Heart left ventricle (tissue), 16 donors: ENCODE results near the gene UBE2E2. TPM values are rescaled to one million over a fixed set of nuclear protein-coding genes. Genes with fewer than 3 reads are reported as not detected.

Experiments used
- ATAC-seq, 4 donors: fragments of 200-7000 bp; cut with Tn5 transposase; one replicate each; pipeline ENCODE4 v1.9.1; 2020 to 2022; ENCODE audit warnings: moderate library complexity in 4 of 4, mild to moderate bottlenecking in 3 of 4, moderate number of reproducible peaks in 1 of 4
- DNase-seq, 5 donors: peaks; one replicate each; pipeline ENCODE4 v3.0.0-alpha.2; 2020
- H3K27ac ChIP-seq, 12 donors: fragments of 200-600 bp; sonication (generic) in 4 of 12; one replicate each; pipeline versions ENCODE4 v1.5.0 to v1.8.0; 2016 to 2022; ENCODE audit warnings: mild to moderate bottlenecking in 2 of 12
- H3K27me3 ChIP-seq, 9 donors: fragments of 200-600 bp; sonication (generic) in 2 of 9; one replicate each; pipeline versions ENCODE4 v1.5.1 to v1.8.0; 2016 to 2022; ENCODE audit warnings: mild to moderate bottlenecking in 3 of 9
- H3K36me3 ChIP-seq, 9 donors: fragments of 200-600 bp; sonication (generic) in 2 of 9; one replicate each; pipeline versions ENCODE4 v1.5.0 to v1.8.0; 2018 to 2022; ENCODE audit warnings: mild to moderate bottlenecking in 2 of 9
- H3K4me1 ChIP-seq, 12 donors: fragments of 200-600 bp; sonication (generic) in 4 of 12; one replicate each; pipeline versions ENCODE4 v1.5.0 to v1.8.0; 2016 to 2022; ENCODE audit warnings: mild to moderate bottlenecking in 3 of 12
- H3K4me3 ChIP-seq, 12 donors: fragments of 200-600 bp; sonication (generic) in 4 of 12; one replicate each; pipeline versions ENCODE4 v1.5.0 to v1.8.0; 2017 to 2022; ENCODE audit warnings: mild to moderate bottlenecking in 9 of 12, moderate library complexity in 4 of 12
- H3K9me3 ChIP-seq, 12 donors: fragments of 200-600 bp; sonication (generic) in 4 of 12; one replicate each; pipeline versions ENCODE4 v1.5.0 to v1.8.0; 2016 to 2022; ENCODE audit warnings: mild to moderate bottlenecking in 1 of 12
- POLR2A ChIP-seq, 2 donors: fragments of 450-650 bp; IDR thresholded peaks; one replicate each; pipeline ENCODE4 v1.6.1; 2017; ENCODE audit warnings: antibody characterized with exemption in 2 of 2, mild to moderate bottlenecking in 2 of 2, moderate library complexity in 2 of 2
- WGBS, 4 donors: extraction: QIAGEN DNeasy Blood & Tissue Kit in 2 of 4; methylation state at CpG; one replicate each; pipeline versions ENCODE4 v1.1.5 to v1.1.7; 2013 to 2018; 5-methylcytosine and 5-hydroxymethylcytosine counted together
- intact Hi-C, 10 donors: fragments of 100-400 bp; cut with DNase I; formaldehyde crosslinking; loops; one replicate each; pipeline versions ENCODE4 v1.11.1 to v1.14.2; 2022
- polyA plus RNA-seq, 2 donors: library from polyadenylated mRNA; stranded (reverse); fragments of 200-250 nt; gene quantifications; one replicate each; pipeline ENCODE4 v1.2.3, GENCODE V29; 2013
- total RNA-seq, 9 donors: library from RNA; depleted of rRNA in 2 of 9; stranded (reverse); fragments of >200 nt in 2 of 9; fragmentation: NEBNext Ultra II Directional in 3 of 9; extraction: Animal tissue kit (Norgen Biotek cat#: 25700) in 3 of 9; gene quantifications; one replicate each; pipeline versions ENCODE4 v1.1.0 to v1.2.4, GENCODE V29; 2016 to 2023
- TF ChIP-seq, protein P1 (sequence below), 12 donors: fragments of 200-600 bp; sonication (generic) in 4 of 12; IDR thresholded peaks; one replicate each; pipeline versions ENCODE4 v1.5.0 to v1.8.0; 2018 to 2022; ENCODE audit warnings: antibody characterized with exemption in 12 of 12, mild to moderate bottlenecking in 5 of 12
- donor health status: ischemic (EF 13 %, LVEDD 7.1; RV severe dilation, severe dysfunction).
- donor health status: healthy with polysubstance abuse.
- donor health status: DM: no; HTN: yes; CAD: no.
- donor health status: DM: no; HTN: no; CAD: no.
- donor health status: ischemic (EF 25% LVEDD 6.9; RV normal size, moderate dysfunction).
- donor health status: ischemic (EF 25% LVEDD 5.7; RV mildly dilated, moderate dysfunction).
- donor health status: healthy.
- donor health status: DM: yes; HTN: yes; CAD: no.
- donor health status: ischemic (EF 35%, LVEDD 5.7; RV mildly dilated, moderate dysfunction).
- donor health status: nonischemic (EF 11% LVEDD 7.7; RV severe dilation, severe dysfunction).
- donor health status: DM: yes; HTN: yes; CAD: no.
- donor health status: PGD.
- donor health status: ischemic (EF 29% LVEDD 5.4; RV normal size, mild dysfunction).
- donor health status: nonischemic (EF 23%, LVEDD 6.1; RV moderate dilation, normal function).

UBE2E2 gene
- total and polyA plus RNA-seq, 11 donors = 21.9 to 63.9 (median 50.8) TPM

DNA sequence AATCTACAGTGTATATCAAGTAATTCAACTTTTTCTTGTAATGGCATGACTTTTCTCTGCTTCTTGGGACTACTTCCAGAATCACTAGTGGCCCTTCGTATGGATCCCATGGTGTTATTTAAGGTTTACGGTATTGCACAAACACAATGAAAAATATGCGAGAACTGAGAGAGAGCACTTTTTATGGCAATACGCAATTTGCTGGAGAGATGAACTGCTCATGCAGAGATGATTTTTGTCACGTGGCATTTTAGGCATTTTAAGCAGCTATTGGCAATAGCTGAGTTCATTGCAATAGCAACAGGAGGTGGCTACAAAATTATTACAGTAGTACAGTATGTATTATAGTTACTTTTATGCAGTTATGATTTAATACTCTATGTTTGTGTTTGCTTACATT lies 294.0 kb downstream of the UBE2E2 start:
- no peaks in the 10 kb centered on the region for H3K27me3 ChIP-seq
- TF ChIP-seq POLR2A (IDR thresholded peaks at IDR 0.05) = no peak
- TF ChIP-seq, protein P1, sequence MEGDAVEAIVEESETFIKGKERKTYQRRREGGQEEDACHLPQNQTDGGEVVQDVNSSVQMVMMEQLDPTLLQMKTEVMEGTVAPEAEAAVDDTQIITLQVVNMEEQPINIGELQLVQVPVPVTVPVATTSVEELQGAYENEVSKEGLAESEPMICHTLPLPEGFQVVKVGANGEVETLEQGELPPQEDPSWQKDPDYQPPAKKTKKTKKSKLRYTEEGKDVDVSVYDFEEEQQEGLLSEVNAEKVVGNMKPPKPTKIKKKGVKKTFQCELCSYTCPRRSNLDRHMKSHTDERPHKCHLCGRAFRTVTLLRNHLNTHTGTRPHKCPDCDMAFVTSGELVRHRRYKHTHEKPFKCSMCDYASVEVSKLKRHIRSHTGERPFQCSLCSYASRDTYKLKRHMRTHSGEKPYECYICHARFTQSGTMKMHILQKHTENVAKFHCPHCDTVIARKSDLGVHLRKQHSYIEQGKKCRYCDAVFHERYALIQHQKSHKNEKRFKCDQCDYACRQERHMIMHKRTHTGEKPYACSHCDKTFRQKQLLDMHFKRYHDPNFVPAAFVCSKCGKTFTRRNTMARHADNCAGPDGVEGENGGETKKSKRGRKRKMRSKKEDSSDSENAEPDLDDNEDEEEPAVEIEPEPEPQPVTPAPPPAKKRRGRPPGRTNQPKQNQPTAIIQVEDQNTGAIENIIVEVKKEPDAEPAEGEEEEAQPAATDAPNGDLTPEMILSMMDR (IDR thresholded peaks at IDR 0.05) = no peak
- intact Hi-C loops = no loop called here
- no peaks in the 10 kb centered on the region for H3K36me3 ChIP-seq
- 84 to 87% (median 86%) methylated on average over 5 of the region's 5 CpGs for WGBS, 4 donors
- H3K4me3 ChIP-seq = no peak overlapping the region
- H3K9me3 ChIP-seq = no peaks in the 10 kb centered on the region
- no peak for DNase-seq
- H3K27ac ChIP-seq = no peak overlapping the region
- H3K4me1 ChIP-seq = peaks cover 0 to 39% (median 12%) of the 10 kb centered on the region in 12 donors
- ATAC-seq = no peak

DNA sequence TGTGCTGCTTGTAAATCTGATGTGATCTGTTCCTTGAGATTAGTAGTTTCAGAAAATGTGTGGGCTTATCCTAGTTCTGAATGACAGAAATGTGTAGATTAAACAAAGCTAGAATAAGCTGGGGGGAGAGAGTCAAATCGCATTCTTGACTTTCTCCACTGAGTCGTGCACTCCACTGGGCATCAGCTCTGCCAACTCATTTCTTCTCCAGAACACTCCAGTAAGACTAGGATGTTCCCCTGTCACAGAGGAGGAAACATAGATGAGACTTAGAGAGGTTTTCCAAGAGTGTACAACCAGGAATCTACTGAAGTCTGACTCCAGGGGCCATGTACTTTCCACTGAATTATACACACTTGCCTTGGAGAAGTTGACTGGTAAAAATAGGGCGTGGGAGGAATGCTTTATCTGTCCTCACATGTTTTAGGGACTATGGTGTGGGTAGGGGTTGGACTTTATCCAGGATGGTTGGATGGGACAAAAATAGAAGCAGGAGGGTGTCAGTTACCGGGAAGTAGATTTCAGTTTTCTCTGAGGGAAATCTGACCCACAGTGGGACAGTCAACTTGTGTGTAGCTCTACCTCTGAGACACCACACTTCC lies 298.2 kb downstream of the UBE2E2 start:
- ATAC-seq (peak; percentile 87 to 94 (median 91)), DNase-seq (peak in 2 of 5 donors; percentile 37 to 46)
- H3K4me3 ChIP-seq = no peak overlapping the region
- peaks cover 0 to 21% (median 9%) of the 10 kb centered on the region in 12 donors for H3K4me1 ChIP-seq
- intact Hi-C loops = no loop called here
- peak overlapping the region in 9 of 12 donors; percentile 19 to 70 (median 55) for H3K27ac ChIP-seq
- H3K36me3 ChIP-seq = no peaks in the 10 kb centered on the region
- H3K27me3 ChIP-seq = no peaks in the 10 kb centered on the region
- WGBS, 4 donors = 51 to 61% (median 52%) methylated on average over 4 of the region's 4 CpGs
- no peaks in the 10 kb centered on the region for H3K9me3 ChIP-seq
- no peak for TF ChIP-seq POLR2A (IDR thresholded peaks at IDR 0.05)
- TF ChIP-seq, protein P1 (IDR thresholded peaks at IDR 0.05) = no peak

DNA sequence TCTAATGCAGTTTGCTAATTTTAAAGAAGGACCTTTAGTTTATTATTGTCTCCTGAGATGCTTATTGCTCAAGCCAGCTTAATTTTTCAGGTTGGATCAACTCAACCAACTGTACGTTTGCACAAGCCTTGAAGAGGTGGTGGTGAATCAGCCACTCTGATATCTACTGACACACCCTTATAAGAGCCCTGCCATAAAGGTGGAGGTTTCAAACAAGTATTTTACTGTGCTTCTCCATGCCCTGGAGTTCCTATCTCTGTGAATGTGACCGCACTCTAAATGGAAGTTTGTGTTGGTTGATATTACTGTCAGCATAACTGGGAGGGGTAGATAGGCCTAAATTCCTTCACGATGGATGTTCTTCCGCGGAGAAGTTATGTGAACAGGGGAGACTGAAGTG lies 305.3 kb downstream of the UBE2E2 start:
- Histone ChIP-seq H3K36me3 (no peaks in the 10 kb centered on the region), H3K9me3 (no peaks in the 10 kb centered on the region), H3K4me3 (no peak overlapping the region), H3K27me3 (no peaks in the 10 kb centered on the region), H3K27ac (no peak overlapping the region), H3K4me1 (no peaks in the 10 kb centered on the region)
- TF ChIP-seq POLR2A (IDR thresholded peaks at IDR 0.05) = no peak
- TF ChIP-seq, protein P1 (IDR thresholded peaks at IDR 0.05) = no peak
- DNase-seq (no peak), ATAC-seq (no peak)
- intact Hi-C loops = no loop called here
- WGBS, 4 donors = 75 to 89% (median 82%) methylated on average over 5 of the region's 5 CpGs

DNA sequence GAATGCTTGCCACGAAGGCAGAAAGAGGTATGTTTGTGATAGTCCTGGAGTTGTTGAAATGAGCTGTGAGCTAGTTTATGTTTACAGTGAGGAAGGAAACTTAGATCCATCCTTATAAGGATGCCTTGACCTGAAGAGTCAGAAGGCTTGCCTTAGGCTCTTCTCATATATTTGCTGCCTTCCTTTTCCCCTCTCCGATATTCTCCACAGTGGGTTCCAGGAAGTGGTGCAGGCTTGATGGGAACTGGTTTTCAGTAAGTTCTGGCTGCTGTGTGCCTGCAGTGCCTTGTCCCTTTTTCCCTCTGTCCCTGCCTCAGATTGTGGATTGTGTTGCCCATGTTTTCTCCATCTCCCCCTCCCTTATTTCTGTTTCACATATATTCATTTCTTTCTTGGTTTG lies 315.3 kb downstream of the UBE2E2 start:
- Histone ChIP-seq H3K36me3 (no peaks in the 10 kb centered on the region), H3K9me3 (no peaks in the 10 kb centered on the region), H3K4me1 (peaks cover 0 to 10% (median 4%) of the 10 kb centered on the region in 12 donors), H3K27me3 (no peaks in the 10 kb centered on the region), H3K4me3 (no peak overlapping the region), H3K27ac (no peak overlapping the region)
- no peak for DNase-seq
- intact Hi-C loops = no loop called here
- no peak for TF ChIP-seq POLR2A (IDR thresholded peaks at IDR 0.05)
- TF ChIP-seq, protein P1 (IDR thresholded peaks at IDR 0.05) = no peak
- no peak for ATAC-seq
- WGBS, 4 donors = 54 to 59% (median 58%) methylated on average over 2 of the region's 2 CpGs
